GM12801 (cell line): ENCODE data around the gene RESF1.

ENCODE experiments used
- TF ChIP-seq, protein P1 (sequence below): IDR thresholded peaks from one replicate; pipeline ENCODE4 v1.5.1; 2011; ENCODE audit warnings: control low read depth; ENCODE audit not compliant: insufficient read length; ENCODE audit errors: extremely low read depth

The RESF1 gene

DNA sequence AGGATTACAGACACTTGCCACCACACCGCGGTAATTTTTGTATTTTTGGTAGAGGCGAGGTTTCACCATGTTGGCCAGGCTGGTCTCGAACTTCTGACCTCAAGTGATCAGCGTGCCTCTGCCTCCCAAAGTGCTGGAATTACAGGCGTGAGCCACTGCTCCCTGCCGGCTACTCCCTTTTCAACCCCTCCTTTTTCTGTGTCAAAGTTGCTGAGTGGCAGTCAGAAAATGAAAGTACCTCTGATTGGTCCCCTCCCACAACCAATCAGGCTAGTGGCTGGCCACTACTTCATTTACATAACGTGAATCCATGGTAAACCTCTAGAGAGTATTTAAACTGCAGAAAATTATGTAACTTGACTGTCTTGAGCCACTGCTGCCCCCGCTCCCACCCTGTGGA is 5.9 kb downstream of the RESF1 start:
- TF ChIP-seq, protein P1, sequence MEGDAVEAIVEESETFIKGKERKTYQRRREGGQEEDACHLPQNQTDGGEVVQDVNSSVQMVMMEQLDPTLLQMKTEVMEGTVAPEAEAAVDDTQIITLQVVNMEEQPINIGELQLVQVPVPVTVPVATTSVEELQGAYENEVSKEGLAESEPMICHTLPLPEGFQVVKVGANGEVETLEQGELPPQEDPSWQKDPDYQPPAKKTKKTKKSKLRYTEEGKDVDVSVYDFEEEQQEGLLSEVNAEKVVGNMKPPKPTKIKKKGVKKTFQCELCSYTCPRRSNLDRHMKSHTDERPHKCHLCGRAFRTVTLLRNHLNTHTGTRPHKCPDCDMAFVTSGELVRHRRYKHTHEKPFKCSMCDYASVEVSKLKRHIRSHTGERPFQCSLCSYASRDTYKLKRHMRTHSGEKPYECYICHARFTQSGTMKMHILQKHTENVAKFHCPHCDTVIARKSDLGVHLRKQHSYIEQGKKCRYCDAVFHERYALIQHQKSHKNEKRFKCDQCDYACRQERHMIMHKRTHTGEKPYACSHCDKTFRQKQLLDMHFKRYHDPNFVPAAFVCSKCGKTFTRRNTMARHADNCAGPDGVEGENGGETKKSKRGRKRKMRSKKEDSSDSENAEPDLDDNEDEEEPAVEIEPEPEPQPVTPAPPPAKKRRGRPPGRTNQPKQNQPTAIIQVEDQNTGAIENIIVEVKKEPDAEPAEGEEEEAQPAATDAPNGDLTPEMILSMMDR = no peak

DNA sequence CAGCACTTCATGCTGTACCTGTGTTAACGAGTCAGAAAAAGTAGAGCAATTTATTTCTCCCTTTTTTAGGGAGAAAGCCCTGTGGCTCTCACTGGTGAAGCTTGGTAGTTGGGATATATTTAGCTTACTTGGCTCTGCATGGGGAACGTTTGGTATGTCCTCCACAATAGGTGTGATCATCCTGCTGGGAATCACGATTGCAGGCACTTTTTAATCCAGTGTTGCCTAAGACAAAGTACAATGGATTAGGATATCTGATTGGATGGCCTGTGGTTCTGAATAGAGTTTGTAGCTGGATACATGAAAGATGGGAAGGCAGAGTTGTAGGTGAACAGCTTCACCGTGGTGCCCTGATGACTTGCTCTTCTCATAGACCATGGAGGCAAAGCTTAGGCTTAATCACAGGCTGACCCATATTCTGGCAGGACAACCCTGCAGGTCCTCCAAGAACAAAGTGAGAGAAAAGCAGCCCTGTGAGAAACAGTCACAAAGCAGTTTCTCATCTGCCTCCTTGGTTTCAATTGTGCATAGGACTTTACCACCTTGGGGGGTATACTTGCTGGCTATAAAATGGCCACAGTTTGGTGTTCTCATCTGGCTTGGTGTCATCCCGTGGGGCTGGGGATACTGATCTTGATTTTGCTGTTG is 7.5 kb downstream of the RESF1 start:
- TF ChIP-seq, protein P1 = no peak

DNA sequence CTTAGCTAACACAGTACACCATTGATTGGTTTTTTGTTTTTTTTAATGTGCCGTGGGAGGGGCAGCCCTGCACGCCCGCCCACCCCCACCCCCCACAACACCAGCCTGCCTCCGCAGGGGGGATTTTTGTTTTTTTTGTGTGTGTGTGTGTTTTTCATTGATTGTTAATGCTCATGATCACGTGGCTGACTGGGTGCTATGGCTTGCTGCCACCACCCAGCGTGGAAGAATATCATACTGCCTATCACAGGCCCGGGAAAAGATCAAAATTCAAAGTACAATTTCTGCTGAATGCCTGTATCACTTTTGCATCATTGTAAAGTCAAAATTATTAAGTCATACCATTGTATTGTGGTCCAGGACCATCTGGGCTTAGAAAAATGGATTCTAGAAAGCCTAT is 8.3 kb downstream of the RESF1 start:
- TF ChIP-seq, protein P1 = no peak

DNA sequence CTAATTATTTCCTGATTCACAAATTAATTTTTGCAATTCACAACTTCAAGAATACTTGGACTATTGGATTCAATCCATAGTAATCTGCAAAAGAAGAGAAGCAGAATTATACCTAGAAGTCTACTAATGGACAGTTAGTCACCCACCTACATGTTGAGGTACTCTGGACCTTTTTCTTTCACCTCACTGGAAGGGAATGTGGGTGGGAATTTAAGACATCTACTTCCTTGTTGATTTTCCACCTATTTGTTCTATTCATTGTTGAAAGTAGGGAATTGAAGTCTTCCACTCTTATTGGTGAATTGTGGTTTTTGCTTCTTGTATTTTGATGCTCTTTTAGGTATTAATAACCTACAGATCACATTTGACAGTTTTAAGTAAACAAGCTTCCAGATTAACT is 11.0 kb downstream of the RESF1 start:
- TF ChIP-seq, protein P1 = no peak

DNA sequence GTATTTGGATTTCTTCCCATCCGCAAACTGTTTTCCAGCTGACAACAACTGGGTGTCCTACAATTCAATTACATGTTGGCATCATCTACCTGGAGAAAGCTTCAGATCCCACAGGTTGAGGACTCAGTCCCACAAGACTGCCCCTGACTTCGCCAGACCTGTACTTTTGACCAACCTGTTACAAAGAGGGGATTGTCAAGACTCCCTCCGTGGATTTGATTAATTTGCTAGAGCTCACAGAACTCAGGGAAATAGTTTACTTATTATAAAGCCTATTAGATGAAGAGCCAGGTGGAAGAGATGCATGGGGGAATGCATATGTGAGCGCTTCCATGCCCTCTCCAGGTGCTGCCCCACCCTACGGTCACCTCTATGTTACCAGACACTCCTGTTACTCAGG is 14.6 kb downstream of the RESF1 start:
- TF ChIP-seq, protein P1 = no peak

DNA sequence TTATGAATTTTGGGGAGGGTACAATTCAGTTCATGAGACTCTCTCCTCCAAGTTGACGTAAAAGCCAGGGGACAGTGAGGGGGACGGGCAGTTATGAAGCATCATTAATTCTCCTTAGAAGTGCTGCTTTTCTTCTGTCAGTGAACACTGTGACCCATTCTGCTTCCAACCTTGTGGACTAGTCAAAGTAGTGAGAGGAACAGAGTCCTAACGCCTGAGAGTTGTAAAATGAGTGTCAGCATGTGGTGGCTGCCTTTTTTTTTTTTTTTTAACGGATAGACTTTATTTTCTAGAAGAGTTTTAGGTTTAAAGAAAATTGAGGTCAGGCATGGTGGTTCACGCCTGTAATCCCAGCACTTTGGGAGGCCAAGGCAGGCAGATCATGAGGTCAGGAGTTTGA is 15.5 kb downstream of the RESF1 start:
- TF ChIP-seq, protein P1 = no peak

DNA sequence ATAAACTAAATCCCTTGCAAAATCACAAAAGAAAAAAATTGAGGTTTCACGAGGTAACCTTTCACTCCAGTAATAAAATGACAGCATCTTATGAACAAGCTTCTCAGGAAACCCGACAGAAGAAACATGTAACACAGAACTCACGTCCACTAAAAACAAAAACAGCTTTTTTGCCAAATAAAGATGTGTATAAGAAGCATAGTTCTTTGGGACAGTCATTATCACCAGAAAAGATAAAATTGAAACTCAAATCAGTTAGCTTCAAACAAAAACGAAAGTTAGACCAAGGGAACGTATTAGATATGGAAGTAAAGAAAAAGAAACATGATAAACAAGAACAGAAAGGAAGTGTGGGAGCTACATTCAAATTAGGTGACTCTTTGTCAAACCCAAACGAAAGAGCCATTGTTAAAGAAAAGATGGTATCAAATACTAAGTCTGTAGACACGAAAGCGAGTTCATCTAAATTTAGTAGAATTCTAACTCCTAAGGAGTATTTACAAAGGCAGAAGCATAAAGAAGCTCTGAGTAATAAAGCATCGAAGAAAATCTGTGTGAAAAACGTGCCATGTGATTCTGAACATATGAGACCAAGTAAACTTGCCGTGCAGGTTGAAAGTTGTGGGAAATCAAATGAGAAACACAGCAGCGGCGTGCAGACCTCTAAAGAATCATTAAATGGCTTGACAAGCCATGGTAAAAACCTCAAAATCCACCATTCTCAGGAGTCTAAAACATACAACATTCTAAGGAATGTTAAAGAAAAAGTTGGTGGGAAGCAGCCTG is 25.8 kb downstream of the RESF1 start:
- TF ChIP-seq, protein P1 = no peak
